Type B pancreatic cell (in vitro differentiated cells): Measurements from ENCODE around the gene ZNF628. TPM values are rescaled to one million over a fixed set of nuclear protein-coding genes. Genes with fewer than 3 reads are reported as not detected.

Experiments
- DNase-seq: peaks from one replicate; pipeline ENCODE4 v3.0.0; 2021; ENCODE audit warnings: mixed read lengths; ENCODE audit not compliant: unreplicated experiment; ENCODE audit errors: extremely low spot score
- H3K27ac Mint-ChIP-seq: 2 replicates; pipeline ENCODE4 v1.8.0; 2021; ENCODE audit warnings: mild to moderate bottlenecking, mixed read lengths
- H3K27me3 Mint-ChIP-seq: 2 replicates; pipeline ENCODE4 v1.8.0; 2021; ENCODE audit warnings: mixed read lengths
- H3K36me3 Mint-ChIP-seq: 2 replicates; pipeline ENCODE4 v1.8.0; 2021; ENCODE audit warnings: mixed read lengths
- H3K4me1 Mint-ChIP-seq: one replicate; pipeline ENCODE4 v1.8.0; 2021; ENCODE audit warnings: mixed read lengths; ENCODE audit not compliant: unreplicated experiment
- H3K4me3 Mint-ChIP-seq: 2 replicates; pipeline ENCODE4 v1.8.0; 2021; ENCODE audit warnings: mild to moderate bottlenecking, mixed read lengths
- H3K9me3 Mint-ChIP-seq: 2 replicates; pipeline ENCODE4 v1.8.0; 2021; ENCODE audit warnings: mixed read lengths
- total RNA-seq: library from RNA; stranded (reverse); gene quantifications from 2 replicates; pipeline ENCODE4 v1.2.1, GENCODE V29; 2021; ENCODE audit warnings: low replicate concordance
- TF ChIP-seq, protein P1 (sequence below): fragments of 200-600 bp; sonication (generic); conservative IDR thresholded peaks from 2 replicates; pipeline ENCODE4 v1.5.0; 2021; ENCODE audit warnings: antibody characterized with exemption, mild to moderate bottlenecking

The ZNF628 gene
- total RNA-seq, 1 donor from 2014 or later = 10.3 TPM

DNA sequence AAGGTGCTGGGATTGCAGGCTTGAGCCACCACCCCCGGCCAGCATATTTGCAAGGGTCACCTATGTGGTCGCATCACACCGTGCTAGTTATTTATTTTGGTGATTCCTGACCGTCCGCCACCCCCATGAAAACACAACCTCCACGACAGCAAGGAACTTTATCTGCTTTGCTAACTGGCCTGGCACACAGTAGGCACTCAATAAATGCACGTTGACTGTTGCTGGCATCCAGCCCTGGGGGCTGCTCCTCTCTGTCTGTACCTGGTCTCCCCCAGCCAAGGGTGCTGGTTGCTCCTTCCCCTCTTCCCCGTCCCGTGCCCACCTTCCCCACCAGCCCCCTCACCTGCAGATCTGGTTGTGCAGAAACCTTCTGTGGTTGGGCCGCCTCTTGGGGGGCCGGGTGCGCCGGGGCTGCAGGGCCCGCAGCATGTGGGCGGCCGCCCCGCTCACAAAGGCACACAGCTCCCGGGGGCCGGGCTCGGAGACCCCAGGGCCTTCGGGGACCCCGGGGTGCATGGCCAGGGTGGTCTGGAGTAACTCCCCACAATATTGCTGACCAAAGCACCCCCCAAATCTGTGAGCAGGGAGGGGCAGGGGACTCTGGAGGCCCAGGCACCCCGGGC, 12.3 kb upstream of the ZNF628 start:
- DNase-seq = no peak
- no peak overlapping the region for H3K27ac Mint-ChIP-seq

DNA sequence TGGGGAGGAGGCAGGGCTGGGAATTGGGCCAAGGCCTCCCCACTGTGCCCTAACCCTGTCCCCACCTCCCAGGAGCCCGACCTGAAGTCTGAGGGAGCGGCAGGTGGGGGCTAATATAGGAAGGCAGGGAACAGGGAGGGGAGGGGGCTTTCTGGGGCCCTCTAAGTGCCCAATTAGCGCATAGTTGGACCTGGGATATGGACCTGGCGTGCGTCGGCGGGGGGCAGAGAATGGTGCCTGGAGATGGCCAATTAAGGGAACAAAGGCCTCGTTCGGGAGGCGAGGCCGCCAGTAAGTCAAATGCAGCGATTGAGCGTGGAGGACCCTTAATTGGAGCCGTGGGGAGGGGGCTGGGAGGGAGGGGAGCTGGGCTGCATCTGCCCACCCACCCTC, 11.8 kb upstream of the ZNF628 start, which contains the start of gene C19orf85:
Gene C19orf85, minus strand, starts transcription at position 90 of the 393 bp plus-strand sequence. CDS start 197 bp downstream, outside the sequence.
- Mint-ChIP-seq H3K27me3 (peaks cover 23% of the 10 kb centered on the region), H3K4me1 (peaks cover 23% of the 10 kb centered on the region)
- no peak for DNase-seq

More for the DNA sequence above, 12.3 kb upstream of the ZNF628 start:
- Mint-ChIP-seq H3K4me3 (no peak overlapping the region), H3K4me1 (peaks cover 24% of the 10 kb centered on the region), H3K9me3 (no peaks in the 10 kb centered on the region), H3K36me3 (no peaks in the 10 kb centered on the region), H3K27me3 (peaks cover 23% of the 10 kb centered on the region)
- TF ChIP-seq, protein P1, sequence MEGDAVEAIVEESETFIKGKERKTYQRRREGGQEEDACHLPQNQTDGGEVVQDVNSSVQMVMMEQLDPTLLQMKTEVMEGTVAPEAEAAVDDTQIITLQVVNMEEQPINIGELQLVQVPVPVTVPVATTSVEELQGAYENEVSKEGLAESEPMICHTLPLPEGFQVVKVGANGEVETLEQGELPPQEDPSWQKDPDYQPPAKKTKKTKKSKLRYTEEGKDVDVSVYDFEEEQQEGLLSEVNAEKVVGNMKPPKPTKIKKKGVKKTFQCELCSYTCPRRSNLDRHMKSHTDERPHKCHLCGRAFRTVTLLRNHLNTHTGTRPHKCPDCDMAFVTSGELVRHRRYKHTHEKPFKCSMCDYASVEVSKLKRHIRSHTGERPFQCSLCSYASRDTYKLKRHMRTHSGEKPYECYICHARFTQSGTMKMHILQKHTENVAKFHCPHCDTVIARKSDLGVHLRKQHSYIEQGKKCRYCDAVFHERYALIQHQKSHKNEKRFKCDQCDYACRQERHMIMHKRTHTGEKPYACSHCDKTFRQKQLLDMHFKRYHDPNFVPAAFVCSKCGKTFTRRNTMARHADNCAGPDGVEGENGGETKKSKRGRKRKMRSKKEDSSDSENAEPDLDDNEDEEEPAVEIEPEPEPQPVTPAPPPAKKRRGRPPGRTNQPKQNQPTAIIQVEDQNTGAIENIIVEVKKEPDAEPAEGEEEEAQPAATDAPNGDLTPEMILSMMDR = no peak

DNA sequence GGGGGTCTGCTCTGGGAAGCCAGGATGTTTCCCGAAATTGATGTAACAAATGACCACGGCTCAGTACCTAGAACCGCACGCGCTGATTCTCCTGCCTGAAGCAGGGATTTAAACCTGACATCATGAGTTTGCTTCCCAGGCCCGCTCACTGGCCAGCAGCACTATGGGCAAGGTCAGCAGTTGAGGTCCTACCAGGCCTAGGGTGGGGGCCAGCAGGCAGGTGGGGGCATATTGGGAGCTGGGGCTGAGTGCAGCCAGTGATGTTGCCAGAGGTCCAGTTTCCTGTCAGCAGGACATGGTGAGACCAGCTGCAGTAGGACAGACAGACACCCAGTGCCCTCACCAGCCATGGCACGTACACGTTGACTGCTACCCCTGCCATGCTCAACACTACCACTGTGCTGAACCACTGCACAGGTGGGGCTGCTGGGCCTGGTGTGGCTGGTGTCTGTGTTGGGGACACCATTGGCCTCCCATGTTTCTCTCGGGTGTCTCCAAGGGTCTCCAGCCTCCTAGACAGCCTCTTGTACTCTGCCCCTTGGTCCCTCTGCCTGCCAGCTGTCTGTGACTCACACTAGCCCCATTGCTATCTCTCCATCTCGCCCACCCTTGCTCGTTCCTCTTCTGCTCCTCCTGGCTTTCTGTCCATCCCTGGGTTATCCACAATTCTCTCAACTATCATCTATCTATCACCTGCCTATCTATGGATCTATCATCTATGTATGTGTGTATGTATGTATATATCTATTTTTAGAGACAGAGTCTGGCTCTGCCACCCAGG, 10.8 kb upstream of the ZNF628 start:
- H3K27ac Mint-ChIP-seq = no peak overlapping the region
- no peak overlapping the region for H3K4me3 Mint-ChIP-seq
- H3K36me3 Mint-ChIP-seq = no peaks in the 10 kb centered on the region
- peaks cover 23% of the 10 kb centered on the region for H3K27me3 Mint-ChIP-seq
- H3K4me1 Mint-ChIP-seq = peaks cover 13% of the 10 kb centered on the region
- no peaks in the 10 kb centered on the region for H3K9me3 Mint-ChIP-seq
- TF ChIP-seq, protein P1 = no peak
- DNase-seq = no peak

More for the DNA sequence above, 11.8 kb upstream of the ZNF628 start, which contains the start of gene C19orf85:
- TF ChIP-seq, protein P1 = no peak
- H3K36me3 Mint-ChIP-seq = no peaks in the 10 kb centered on the region
- H3K27ac Mint-ChIP-seq = no peak within 1 kb of the TSS
- H3K4me3 Mint-ChIP-seq = no peak within 1 kb of the TSS
- no peaks in the 10 kb centered on the region for H3K9me3 Mint-ChIP-seq

DNA sequence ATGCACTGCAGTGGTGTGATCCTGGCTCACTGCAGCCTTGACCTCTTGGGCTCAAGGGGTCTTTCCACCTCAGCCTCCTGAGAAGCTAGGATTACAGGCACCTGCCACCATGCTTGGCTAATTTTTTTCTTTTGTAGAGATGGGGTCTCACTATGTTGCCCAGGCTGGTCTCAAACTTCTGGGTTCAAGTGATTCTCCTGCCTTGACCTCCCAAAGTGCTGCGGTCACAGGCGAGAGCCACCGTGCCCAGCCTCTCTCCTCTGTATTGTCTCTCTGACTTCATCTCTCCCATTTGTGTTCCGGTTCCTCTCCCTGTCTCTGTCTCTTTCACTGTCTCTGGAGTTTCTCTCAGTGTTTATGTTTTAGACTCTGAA, 10.2 kb upstream of the ZNF628 start:
- no peaks in the 10 kb centered on the region for H3K36me3 Mint-ChIP-seq
- H3K4me1 Mint-ChIP-seq = peaks cover 13% of the 10 kb centered on the region
- peaks cover 23% of the 10 kb centered on the region for H3K27me3 Mint-ChIP-seq
- H3K27ac Mint-ChIP-seq = no peak overlapping the region
- no peak overlapping the region for H3K4me3 Mint-ChIP-seq
- TF ChIP-seq, protein P1 = no peak
- H3K9me3 Mint-ChIP-seq = no peaks in the 10 kb centered on the region
- no peak for DNase-seq

DNA sequence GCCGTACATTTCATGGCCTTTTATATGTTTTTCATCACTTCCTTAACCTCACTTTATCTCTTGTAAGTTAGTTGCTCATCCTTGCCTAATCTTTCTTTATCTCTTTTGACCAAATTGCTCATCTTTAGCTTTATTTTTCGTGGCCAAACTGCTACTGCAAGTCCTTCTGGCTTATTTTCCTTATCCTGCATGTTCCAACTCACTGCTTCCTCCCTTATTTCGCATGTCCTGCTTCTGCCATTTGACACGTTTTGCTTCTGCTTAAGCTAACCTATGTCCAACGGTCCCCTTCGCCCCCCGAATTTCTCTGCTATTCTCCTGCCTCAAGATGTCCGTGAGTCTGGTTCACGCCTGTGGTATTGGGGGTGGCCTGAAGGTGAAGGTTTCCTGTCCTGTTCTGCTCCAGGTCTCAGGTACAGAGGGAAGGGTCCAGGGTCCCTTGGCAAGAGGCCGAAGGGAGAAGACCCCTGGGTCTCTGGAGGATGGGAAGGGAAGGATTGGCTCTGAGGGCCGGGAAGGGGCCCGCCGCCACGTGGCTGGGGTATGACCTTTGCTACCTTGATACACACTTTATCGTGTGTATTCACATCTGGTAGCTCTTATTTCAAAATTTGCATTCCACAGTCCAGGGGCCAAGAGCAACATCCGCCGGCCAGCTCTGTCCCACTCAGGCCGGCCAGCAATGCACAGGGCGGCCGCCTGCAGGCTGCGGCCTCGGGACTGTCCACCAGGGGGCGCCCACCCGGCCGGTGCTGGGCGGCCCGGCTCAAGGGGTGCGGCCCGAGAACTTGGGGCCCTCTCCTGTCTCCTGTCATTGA, 9.0 kb upstream of the ZNF628 start:
- DNase-seq = peak; percentile 77
- Mint-ChIP-seq H3K4me3 (no peak overlapping the region), H3K27ac (peak overlapping the region; percentile 56)

More for the DNA sequence above, 9.0 kb upstream of the ZNF628 start:
- Mint-ChIP-seq H3K4me1 (peaks cover 10% of the 10 kb centered on the region), H3K27me3 (peaks cover 19% of the 10 kb centered on the region), H3K36me3 (no peaks in the 10 kb centered on the region), H3K9me3 (no peaks in the 10 kb centered on the region)
- TF ChIP-seq, protein P1 = peak; percentile 100
